GM18520 (cell line): ENCODE results near the gene FGF6.
"Not testable (repeated sequence)": the region's sequence is repeated elsewhere in the genome, so short reads cannot be mapped to it uniquely, and the experiment has no call there.

ENCODE experiments used
- ATAC-seq: cut with Tn5 transposase; IDR thresholded peaks from one replicate; pipeline ENCODE4 v1.9.1; 2021; ENCODE audit not compliant: unreplicated experiment

FGF6 gene

GRCh38 chr12:4445156-4446101, at the start of gene FGF6:
Gene FGF6 (minus strand): TSS chr12:4445815. CDS start chr12:4445570, 245 bp downstream.
- ATAC-seq: no peak

GRCh38 chr12:4490973-4491372, 45.4 kb upstream of the FGF6 start:
- no peak for ATAC-seq

GRCh38 chr12:4489556-4489955, 43.9 kb upstream of the FGF6 start:
- ATAC-seq: no peak

GRCh38 chr12:4486980-4487379, 41.4 kb upstream of the FGF6 start:
- ATAC-seq: no peak

DNA sequence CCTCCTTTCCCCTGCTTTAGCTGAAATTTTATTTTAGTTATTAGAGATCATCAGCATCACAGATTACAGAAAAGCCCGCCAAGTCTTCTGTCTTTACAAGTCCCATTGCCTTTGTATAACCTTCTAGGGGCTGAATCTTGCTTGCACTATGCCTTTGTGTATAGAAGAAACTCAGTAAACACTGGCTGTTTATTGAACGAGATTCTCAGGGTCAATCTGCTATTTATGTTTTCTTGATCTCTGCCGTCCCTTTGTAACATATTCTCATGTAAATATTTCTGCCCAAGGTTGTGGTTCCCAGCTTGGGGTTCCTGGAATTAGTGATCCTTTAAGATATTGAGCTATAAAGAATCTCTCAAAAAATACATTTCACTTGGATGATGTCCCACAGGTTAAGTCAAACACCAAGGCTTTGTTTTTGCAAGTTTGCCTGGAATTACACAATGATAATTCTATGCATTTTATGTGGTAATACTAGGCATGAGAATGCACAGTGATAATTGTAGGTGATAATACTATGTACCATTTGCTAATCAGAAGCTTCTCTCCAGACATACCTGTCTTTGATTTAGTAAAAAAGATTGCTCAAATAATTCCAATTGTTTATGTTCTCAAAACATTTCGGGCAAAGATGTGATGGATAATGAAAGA, 40.6 kb upstream of the FGF6 start:
- ATAC-seq: no peak

- ATAC-seq: no peak
These were observed 38.5 kb upstream of the FGF6 start for GRCh38 chr12:4483885-4484823.

GRCh38 chr12:4482936-4483335, 37.3 kb upstream of the FGF6 start:
- no peak for ATAC-seq

DNA sequence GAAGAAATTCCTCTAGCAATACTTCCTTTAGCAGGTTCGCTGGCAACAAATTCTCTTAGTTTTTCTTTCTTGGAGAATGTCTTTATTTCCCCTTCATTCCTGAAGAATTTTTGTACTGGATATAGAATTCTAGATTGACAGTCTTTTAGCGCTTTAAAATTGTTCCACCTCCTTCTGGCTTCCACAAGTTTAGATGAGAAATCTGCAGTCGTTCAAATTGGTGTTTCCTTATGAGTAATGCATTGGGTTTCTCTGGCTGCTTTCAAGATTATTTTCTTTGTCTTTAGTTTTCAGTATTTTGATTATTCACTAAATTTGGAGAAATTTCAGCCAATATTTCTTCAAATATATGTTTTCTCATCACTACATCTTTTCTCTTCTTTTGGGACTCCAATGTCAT, 33.3 kb upstream of the FGF6 start:
- ATAC-seq: no peak

DNA sequence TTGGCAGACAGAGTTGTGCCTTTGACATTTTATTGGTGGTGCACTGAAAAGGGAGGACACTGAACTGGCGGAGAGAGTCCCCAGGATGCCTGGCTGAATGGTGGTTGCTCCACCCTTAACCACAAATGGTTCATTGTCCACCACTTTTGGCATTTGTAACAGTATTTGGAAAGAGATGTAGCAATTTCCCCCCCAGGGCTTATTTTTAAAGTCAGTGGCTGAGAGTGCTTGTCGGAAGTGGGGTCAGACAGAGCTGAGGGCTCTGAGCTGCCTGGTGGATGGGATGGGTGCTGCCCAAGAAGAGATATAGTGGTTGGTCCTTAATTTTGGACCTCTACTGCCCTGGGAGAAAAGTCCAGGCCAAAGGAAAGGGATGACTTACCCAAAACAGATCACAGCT, 31.5 kb upstream of the FGF6 start:
- no peak for ATAC-seq

GRCh38 chr12:4472046-4472445, 26.4 kb upstream of the FGF6 start:
- no peak for ATAC-seq

DNA sequence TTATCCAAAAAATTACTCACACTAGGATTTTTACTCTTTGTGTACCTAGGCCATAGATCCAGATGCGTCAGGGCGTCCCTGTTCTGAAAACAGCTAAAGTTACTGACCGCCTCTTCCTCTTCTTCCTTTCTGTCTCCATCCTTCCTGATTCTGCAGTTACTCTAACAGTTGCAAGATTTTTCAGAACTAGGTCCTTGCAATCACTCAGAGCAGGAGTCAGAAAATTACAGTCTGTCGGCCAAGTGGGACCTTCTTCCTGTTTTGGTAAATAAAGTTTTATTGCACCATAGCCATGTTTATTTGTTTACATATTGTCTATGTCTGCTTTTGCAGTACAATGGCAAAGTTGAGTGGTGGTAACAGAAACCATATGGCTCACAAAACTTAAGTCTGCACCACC, 25.6 kb upstream of the FGF6 start:
- no peak for ATAC-seq

DNA sequence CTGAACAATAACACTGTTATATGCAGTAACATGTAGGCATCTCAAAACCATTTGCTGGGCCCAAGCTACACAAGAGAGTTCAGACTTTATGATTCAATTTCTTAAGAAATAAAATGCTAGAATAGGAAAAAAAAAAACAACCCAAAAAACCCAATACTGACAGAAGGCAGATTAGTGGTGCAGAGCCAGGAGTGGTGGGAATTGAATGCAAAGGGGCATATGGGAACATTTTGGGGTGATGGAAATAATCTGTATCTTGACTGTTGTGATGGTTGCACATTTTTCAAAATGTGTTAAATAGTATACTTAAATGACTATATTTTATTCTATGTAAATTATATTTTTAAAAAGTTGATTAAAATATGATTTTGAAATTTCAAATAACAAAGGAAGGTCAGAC, 23.4 kb upstream of the FGF6 start:
- no peak for ATAC-seq

GRCh38 chr12:4460761-4461160, 15.1 kb upstream of the FGF6 start:
- ATAC-seq: no peak

DNA sequence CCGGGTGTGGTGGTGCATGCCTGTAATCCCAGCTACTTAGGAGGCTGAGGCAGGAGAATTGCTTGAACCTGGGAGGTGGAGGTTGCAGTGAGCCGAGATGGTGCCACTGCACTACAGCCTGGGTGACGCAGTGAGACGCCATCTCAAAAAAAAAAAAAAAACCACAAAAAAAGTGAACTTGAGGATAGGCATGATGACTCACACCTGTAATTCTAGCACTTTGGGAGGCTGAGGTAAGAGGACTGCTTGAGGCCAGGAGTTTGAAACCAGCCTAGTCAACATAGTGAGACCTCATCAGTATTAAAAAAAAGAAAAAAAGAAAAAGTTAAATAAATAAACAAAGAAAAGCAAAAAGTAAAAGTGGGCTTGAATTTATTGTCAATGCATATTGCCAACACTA, 10.2 kb upstream of the FGF6 start:
- not testable (repeated sequence) for ATAC-seq

DNA sequence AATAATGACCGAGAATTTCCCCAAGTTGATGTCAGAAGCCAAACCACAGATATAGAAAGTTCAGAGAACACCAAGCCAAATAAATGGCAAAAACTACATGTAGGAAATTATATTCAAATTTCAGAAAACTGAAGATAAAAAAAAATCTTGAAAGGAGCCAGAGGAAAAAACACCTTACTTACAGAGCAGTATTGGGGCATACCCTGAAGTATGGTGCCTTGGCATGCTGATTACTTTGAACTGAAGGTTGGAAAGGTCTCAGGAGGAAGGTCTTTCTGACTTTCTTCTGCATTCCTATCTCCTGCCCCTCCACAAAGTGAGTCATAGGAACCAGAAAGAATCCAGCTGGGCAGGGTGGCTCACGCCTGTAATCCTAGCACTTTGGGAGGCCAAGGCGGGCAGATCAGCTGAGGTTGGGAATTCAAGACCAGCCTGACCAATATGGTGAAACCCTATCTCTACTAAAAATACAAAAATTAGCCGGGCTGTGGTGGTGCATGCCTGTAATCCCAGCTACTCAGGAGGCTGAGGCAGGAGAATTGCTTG, 8.8 kb upstream of the FGF6 start:
- no peak for ATAC-seq

GRCh38 chr12:4451694-4452093, 6.1 kb upstream of the FGF6 start:
- no peak for ATAC-seq

GRCh38 chr12:4450551-4451112, 5.0 kb upstream of the FGF6 start:
- ATAC-seq: no peak

- no peak for ATAC-seq
These were observed 4.2 kb upstream of the FGF6 start for GRCh38 chr12:4449851-4450221.

DNA sequence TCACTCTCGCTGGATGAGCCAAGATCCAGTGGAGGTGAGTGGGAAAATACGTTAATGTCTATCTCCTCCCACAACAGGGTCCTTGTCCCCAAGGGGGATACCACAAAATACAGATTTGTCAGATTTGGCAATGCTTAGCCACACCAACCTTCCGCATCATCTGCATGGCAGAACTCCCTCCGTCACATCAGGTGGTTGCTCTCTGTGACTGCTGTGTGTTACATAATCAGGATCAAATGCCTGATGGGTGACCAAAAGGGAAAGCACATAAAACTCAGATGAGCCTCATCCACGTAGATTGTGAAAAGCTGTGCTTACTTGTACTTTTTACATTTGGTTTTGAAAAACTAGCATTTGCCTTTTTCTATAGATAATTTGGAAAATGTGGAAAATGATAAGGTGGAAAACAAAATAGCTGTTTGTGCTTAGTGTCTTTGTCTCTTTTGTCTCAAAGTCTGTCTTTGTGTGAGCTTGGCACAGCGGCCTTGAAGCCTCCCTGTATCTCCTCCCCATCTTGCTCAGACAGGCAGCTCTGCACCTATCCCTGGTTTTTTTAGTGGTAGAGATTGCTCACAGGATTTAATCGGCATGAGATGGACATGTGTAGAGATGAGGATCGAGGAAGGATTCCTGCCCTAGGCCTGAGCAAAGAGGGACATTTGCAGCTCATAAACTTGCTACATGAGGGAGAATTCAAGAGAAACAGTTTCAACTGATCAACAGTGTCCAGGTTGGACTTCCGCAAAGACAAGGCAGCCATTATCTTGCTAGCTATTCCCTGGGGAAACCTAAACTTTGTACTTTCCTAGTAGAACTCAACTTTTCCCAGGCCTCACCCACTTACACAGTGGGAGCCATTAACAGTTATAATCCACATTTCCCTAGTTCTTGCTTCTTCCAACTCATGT, 3.6 kb upstream of the FGF6 start:
- no peak for ATAC-seq
